Esophagus muscularis mucosa (tissue), 4 donors: Measurements from ENCODE around the gene ZNF492. TPM values are rescaled to one million over a fixed set of nuclear protein-coding genes. Genes with fewer than 3 reads are reported as not detected.

ENCODE experiments used
- DNase-seq: peaks from one replicate; pipeline ENCODE4 v3.0.0-alpha.2; 2017; ENCODE audit errors: extremely low spot score
- H3K27ac ChIP-seq, 4 donors: fragments of 200-600 bp; sonication (generic); replicated peaks in 1 of 4; 1 replicate in 3 of 4; 2 replicates in 1 of 4; pipeline ENCODE4 v1.5.1; 2016 to 2019; ENCODE audit warnings: mild to moderate bottlenecking in 1 of 4
- H3K27me3 ChIP-seq, 4 donors: fragments of 200-600 bp; sonication (generic); one replicate each; pipeline versions ENCODE4 v1.5.1 to v1.6.0; 2016 to 2019
- H3K36me3 ChIP-seq, 4 donors: fragments of 200-600 bp; sonication (generic); one replicate each; pipeline ENCODE4 v1.5.1; 2016 to 2019
- H3K4me1 ChIP-seq, 4 donors: fragments of 200-600 bp; sonication (generic); one replicate each; pipeline ENCODE4 v1.5.1; 2016 to 2019
- H3K4me3 ChIP-seq, 4 donors: fragments of 200-600 bp; sonication (generic); 1 replicate in 2 of 4; 2 replicates in 2 of 4; pipeline ENCODE4 v1.5.1; 2016 to 2019; ENCODE audit warnings: mild to moderate bottlenecking in 4 of 4, moderate library complexity in 1 of 4
- H3K9me3 ChIP-seq, 4 donors: fragments of 200-600 bp; sonication (generic); 1 replicate in 3 of 4; 2 replicates in 1 of 4; pipeline ENCODE4 v1.5.1; 2016 to 2019
- POLR2A ChIP-seq: fragments of 450-650 bp; IDR thresholded peaks from one replicate; pipeline ENCODE4 v1.6.1; 2017; ENCODE audit warnings: antibody characterized with exemption, moderate library complexity, mild to moderate bottlenecking, low read depth
- POLR2AphosphoS5 ChIP-seq, 2 donors: sonication (generic); formaldehyde crosslinking; IDR thresholded peaks; one replicate each; pipeline ENCODE4 v1.6.1; 2017; ENCODE audit warnings: antibody characterized with exemption in 2 of 2
- WGBS: methylation state at CpG from one replicate; pipeline ENCODE4 v1.1.5; 2018; 5-methylcytosine and 5-hydroxymethylcytosine counted together
- intact Hi-C: fragments of 100-400 bp; cut with DNase I; formaldehyde crosslinking; loops from one replicate; pipeline ENCODE4 v1.15.1; 2023
- small RNA-seq, 3 donors: library from RNA; depleted of rRNA; stranded (forward); fragments of <200 nt; gene quantifications; one replicate each; pipeline ENCODE3, GENCODE V24; 2016
- total RNA-seq, 4 donors: library from RNA; depleted of rRNA; stranded (reverse); fragments of >200 nt; gene quantifications; one replicate each; pipeline versions ENCODE4 v1.1.0 to v1.2.1, GENCODE V29; 2016

Gene ZNF492
- total RNA-seq, 4 donors from 2014 or later, result under 0.01 to 0.42 (median 0.15) TPM

- intact Hi-C loops, result no loop called here
- TF ChIP-seq POLR2AphosphoS5 (IDR thresholded peaks at IDR 0.05) (no peak), POLR2A (no peak)
- 35% methylated on average over 13 of the region's 27 CpGs for WGBS
- Histone ChIP-seq H3K4me1 (no peaks in the 10 kb centered on the region), H3K4me3 (no peak overlapping the region), H3K36me3 (no peaks in the 10 kb centered on the region), H3K27me3 (peaks cover 0 to 4% (median 0%) of the 10 kb centered on the region in 4 donors), H3K27ac (no peak overlapping the region), H3K9me3 (peaks cover 0 to 17% (median 8%) of the 10 kb centered on the region in 4 donors)
- DNase-seq, result no peak
Observed at GRCh38 chr19:22708983-22709382, 74.9 kb downstream of the ZNF492 start.

Small RNA genes within 50 kb of the gene (small RNA-seq; reads per million reads assigned to genes)
- gene AC011467.2, result 0 reads per million in 3 donors

Other genes starting within 250 kb of the ZNF492 start
- gene ZNF98, start 212.0 kb upstream of the ZNF492 start, total RNA-seq, result 1 to 10 TPM in 2 of 4 donors, under 1 TPM in 2; 0.17 to 1.6 (median 1.0) TPM
- under 1 TPM in 3 of 4 donors, not detected in 1; under 0.01 to 0.29 (median under 0.01) TPM for gene ZNF99, start 149.8 kb downstream of the ZNF492 start, total RNA-seq
- gene ZNF723, start 198.0 kb downstream of the ZNF492 start, total RNA-seq, result not detected